AG09319 (cell line): ENCODE results near the gene PPP1R1B.

Experiments
- DNase-seq: peaks from one replicate; pipeline ENCODE4 v3.0.0-alpha.2; 2010; ENCODE audit warnings: low read depth; ENCODE audit errors: extremely low read depth
- TF ChIP-seq, protein P1 (sequence below): IDR thresholded peaks from 2 replicates; pipeline ENCODE4 v1.5.1; 2011; ENCODE audit warnings: low read depth, mild to moderate bottlenecking, inconsistent platforms, low read length, moderate library complexity

Gene PPP1R1B

DNA sequence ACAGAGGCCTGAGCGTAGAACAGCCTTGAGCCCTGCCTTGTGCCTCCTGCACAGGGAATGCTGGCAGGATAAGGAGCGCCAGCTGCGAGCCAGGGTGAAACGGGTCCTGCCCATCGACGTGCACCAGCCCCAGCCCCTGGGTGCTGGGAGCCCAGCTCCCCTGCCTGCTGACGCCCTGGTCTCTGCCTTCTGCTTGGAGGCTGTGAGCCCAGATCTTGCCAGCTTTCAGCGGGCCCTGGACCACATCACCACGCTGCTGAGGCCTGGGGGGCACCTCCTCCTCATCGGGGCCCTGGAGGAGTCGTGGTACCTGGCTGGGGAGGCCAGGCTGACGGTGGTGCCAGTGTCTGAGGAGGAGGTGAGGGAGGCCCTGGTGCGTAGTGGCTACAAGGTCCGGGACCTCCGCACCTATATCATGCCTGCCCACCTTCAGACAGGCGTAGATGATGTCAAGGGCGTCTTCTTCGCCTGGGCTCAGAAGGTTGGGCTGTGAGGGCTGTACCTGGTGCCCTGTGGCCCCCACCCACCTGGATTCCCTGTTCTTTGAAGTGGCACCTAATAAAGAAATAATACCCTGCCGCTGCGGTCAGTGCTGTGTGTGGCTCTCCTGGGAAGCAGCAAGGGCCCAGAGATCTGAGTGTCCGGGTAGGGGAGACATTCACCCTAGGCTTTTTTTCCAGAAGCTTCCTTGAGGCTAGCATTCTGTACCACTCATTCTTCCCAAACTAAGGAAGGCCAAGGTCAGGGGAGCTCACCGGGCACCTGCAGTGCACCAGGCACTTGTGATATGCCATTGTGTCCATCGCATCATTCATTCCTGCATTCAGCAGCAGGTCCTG is 43.4 kb downstream of the PPP1R1B start:
- TF ChIP-seq, protein P1, sequence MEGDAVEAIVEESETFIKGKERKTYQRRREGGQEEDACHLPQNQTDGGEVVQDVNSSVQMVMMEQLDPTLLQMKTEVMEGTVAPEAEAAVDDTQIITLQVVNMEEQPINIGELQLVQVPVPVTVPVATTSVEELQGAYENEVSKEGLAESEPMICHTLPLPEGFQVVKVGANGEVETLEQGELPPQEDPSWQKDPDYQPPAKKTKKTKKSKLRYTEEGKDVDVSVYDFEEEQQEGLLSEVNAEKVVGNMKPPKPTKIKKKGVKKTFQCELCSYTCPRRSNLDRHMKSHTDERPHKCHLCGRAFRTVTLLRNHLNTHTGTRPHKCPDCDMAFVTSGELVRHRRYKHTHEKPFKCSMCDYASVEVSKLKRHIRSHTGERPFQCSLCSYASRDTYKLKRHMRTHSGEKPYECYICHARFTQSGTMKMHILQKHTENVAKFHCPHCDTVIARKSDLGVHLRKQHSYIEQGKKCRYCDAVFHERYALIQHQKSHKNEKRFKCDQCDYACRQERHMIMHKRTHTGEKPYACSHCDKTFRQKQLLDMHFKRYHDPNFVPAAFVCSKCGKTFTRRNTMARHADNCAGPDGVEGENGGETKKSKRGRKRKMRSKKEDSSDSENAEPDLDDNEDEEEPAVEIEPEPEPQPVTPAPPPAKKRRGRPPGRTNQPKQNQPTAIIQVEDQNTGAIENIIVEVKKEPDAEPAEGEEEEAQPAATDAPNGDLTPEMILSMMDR = no peak
- no peak for DNase-seq

DNA sequence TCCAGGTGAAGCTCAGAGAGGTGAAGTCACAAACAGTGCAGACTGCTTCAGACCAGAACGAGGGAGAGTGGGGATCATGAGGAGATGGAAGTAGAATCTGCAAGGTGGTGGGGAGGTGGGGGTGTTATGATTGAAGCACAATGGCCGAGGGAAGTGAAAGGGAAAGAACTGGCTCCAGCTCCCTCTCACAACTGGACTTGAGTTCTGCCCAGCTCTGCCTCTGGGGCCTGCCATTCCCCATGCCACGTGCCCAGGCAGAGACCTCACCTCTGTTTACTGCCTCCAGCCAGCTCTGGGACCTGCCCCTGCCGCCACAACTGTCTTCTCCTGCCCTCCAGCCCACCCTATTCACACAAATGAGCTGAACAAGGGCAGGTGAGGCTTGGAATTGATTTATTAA is 44.0 kb downstream of the PPP1R1B start:
- no peak for DNase-seq
- TF ChIP-seq, protein P1 = no peak

DNA sequence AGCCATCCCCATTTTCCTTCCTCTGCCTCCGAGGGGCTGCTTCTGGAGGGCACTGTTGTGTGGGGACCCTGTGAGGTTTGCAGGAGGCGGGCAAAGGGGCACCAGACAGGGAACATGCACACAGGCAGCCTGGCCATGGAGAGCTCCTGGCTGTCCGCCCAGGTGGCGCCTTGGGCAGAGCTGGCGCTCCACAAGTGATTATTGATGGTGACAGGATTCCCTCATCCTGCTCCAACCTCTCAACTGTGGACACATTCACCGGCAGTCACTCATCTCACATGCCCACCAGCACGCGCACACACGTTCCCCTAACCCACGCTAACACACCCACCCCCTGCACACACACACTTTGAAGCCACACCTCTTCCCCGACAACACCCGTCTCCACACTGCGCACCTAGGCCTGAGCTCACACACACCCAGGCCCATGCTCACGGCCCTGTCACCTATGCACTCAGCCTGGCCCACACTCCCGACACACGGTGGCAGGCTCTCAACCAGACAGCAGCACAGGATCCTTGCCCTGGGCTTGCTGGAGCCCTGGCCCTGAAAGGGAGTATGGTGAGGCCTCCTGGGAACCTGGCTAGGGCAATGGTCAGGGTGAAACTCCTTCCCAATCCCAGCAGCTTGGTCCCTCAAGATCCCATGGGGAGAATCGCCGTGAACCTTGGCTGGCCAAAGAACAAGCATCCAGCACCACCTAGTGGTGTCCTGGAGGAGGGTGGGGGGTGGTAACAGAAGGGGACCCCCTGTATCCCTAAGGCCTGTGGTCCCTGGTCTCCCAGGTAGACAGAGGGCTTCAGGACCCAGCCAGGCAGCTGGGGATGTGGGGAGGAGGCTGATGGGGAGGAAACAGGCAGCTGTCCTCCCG is 45.1 kb downstream of the PPP1R1B start:
- DNase-seq = no peak
- TF ChIP-seq, protein P1 = peak; percentile 46

DNA sequence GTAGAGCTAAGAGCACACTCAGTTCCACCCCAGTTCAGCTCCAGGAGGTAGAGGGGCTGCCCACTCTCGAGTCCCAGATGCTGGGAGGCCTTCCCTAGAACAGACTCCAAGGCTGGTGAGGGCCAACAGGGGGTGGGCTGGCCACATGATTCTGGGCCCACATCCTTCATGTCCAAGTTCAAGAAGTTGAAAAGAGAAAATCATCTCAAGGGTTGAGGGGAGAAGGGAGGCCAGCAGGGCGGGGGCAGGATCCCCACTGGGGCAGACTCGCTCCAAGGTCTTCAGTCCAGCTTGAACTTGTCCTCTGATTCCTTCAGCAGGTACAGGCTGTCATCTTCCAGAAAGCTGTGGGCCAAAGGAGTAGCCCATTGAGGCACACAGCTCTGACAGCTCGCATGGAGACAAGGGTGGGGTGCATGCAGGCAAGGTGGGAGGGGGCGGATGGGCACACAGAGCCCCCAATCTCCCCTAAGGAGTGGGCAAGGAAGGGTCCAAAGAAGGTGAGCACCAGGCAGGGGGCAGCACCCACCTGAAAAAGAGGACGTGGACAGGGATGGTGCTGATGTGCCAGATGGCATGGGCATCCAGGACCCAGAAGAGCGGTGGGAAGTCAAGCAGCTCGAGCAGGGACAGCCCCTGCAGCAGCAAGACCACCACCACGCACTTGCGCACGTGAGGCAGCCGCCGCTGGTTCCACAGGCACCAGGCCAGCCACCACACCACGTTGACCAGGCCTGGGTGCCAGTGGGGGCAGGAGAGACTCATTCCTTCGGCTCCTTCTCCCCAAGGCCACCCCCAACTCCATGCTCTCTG is 46.0 kb downstream of the PPP1R1B start:
- DNase-seq = no peak
- TF ChIP-seq, protein P1 = no peak

DNA sequence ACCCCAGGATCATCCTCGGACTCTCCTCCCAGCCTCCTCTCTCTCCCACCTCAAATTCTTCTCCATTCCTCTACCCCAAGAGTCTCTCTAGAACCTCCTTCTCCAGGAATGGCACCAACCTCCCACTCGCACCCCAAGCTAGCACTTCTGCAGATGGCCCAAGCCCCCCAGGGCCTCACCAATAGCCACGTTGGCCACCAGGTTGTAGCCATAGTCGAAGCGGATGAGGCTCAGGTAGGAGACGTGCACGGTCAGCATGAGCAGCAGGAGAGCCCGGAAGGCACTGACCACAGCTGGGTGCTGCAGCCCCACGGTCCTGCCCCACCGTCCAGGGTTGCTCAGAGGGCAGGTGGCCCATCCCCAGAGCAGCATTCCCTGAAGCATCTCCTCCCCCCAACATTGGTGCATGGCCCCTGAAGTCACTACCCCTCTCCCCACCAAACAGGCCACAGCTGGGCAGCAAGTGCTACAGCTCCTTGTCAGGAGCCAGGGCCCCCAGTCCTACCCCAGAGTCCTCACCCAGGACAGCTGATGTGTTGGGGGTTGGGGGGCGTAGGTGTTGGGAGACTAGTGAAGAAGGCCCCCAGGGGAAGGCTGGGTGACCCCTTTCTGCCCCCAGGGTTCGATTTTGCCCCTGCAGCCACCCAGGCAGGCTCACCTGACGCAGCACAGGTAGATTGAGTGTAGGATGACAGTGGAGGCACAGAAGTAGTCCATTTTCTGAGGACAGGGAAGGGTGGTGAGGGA is 46.8 kb downstream of the PPP1R1B start:
- TF ChIP-seq, protein P1 = no peak
- no peak for DNase-seq

DNA sequence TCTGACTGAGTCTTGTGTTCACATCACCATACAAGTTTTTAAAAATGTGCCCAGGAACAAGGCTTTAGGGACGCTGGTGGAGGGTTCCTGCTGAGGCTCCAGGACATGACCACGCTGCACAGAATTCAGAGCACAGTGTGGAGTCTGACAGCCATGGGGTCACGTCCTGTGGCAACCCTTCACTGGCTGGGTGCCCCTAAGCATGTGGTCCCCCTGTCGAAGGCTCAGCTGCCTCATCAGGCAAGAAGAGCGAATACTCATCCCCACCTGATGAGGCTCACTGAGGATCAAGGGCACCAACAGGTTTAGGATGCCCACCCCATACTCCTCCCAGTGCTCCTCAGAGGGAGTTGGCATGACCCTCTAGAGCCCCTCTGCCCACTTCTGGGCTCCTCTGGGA is 47.4 kb downstream of the PPP1R1B start:
- DNase-seq = no peak
- TF ChIP-seq, protein P1 = no peak
